ENCODE results near the gene CIAO3. TPM values are rescaled to one million over a fixed set of nuclear protein-coding genes. Genes with fewer than 3 reads are reported as not detected.
A peak's percentile ranks its signal among the peaks of the same experiment; 100 is the strongest.
"Not testable (repeated sequence)": the region's sequence is repeated elsewhere in the genome, so short reads cannot be mapped to it uniquely, and the experiment has no call there.

The CIAO3 gene
- total and polyA plus RNA-seq, 7 donors = 12.3 to 43.0 (median 25.9) TPM

DNA sequence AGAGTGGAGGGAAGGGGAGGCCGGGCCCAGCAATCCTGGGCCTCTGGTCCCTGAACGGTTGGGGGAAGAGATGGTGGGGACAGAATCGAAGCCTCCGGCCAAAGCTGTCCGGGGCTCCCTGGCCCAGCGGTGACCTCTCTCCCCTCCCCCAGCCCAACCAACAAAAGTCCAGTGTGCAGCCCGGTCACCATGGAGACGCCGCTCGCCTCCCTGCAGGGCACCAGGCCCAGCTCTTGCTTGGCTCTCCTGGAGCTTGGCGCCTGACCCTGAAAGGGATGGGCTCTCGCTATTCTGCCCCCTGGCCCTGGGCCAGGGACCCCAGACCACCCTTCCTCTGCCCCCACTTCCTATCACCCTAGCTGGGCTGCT, 24.6 kb downstream of the CIAO3 start:
- no peak for ATAC-seq
- no peak overlapping the region for H3K27ac ChIP-seq
- WGBS, 3 donors = 10 to 36% (median 17%) methylated on average over 2 to 12 of the region's 12 CpGs
- H3K36me3 ChIP-seq (ENCODE audit: insufficient read depth in 1 of 2, low read depth in 1 of 2) = no peaks in the 10 kb centered on the region
- intact Hi-C loops (cut with DNase I) = no loop called here
- TF ChIP-seq, protein P1, sequence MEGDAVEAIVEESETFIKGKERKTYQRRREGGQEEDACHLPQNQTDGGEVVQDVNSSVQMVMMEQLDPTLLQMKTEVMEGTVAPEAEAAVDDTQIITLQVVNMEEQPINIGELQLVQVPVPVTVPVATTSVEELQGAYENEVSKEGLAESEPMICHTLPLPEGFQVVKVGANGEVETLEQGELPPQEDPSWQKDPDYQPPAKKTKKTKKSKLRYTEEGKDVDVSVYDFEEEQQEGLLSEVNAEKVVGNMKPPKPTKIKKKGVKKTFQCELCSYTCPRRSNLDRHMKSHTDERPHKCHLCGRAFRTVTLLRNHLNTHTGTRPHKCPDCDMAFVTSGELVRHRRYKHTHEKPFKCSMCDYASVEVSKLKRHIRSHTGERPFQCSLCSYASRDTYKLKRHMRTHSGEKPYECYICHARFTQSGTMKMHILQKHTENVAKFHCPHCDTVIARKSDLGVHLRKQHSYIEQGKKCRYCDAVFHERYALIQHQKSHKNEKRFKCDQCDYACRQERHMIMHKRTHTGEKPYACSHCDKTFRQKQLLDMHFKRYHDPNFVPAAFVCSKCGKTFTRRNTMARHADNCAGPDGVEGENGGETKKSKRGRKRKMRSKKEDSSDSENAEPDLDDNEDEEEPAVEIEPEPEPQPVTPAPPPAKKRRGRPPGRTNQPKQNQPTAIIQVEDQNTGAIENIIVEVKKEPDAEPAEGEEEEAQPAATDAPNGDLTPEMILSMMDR (IDR thresholded peaks at IDR 0.05) = no peak
- peak overlapping the region; percentile 74 for H3K4me3 ChIP-seq
- no peaks in the 10 kb centered on the region for H3K9me3 ChIP-seq
- no peak for DNase-seq
- peaks cover 18% of the 10 kb centered on the region for H3K4me1 ChIP-seq
- peaks cover 0 to 4% (median 2%) of the 10 kb centered on the region in 3 donors for H3K27me3 ChIP-seq (ENCODE audit: insufficient read depth in 3 of 3, low read length in 2 of 3)

DNA sequence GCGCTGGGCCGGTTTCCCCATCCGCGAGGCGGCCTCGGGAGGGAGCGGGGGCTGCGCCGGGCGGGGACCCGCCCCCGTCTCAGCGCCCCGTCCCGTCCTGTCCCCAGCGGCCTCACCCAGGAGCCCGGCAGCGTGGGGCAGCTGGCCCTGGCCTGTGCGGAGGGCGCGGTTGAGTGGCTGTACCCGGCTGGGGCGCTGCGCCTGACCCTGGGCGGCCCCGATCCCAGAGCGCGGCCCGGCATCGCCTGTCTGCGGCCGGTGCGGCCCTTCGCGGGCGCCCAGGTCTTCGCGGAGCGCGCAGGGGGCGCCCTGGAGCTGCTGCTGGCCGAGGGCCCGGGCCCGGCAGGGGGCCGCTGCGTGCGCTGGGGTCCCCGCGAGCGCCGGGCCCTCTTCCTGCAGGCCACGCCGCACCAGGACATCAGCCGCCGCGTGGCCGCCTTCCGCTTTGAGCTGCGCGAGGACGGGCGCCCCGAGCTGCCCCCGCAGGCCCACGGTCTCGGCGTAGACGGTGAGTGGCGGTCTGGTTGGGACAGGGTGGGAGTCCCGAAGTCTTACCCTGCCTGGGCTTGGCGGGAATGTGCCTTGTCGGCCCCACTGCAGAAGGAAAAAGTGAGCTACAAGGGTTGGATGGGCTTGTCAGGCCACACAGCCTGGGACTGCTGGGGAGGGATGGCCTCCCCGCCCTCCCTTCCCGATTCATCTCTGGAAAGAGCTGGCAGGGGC, 25.2 kb downstream of the CIAO3 start:
- intact Hi-C loops (cut with DNase I) = no loop called here
- 0 to 2% (median 1%) methylated on average over 58 to 74 of the region's 74 CpGs for WGBS, 3 donors
- TF ChIP-seq, protein P1 (IDR thresholded peaks at IDR 0.05) = no peak
- Histone ChIP-seq H3K4me1 (peaks cover 18% of the 10 kb centered on the region), H3K27ac (no peak overlapping the region), H3K36me3 (ENCODE audit: insufficient read depth in 1 of 2, low read depth in 1 of 2) (no peaks in the 10 kb centered on the region), H3K4me3 (peak overlapping the region; percentile 74), H3K27me3 (ENCODE audit: insufficient read depth in 3 of 3, low read length in 2 of 3) (peaks cover 0 to 10% (median 3%) of the 10 kb centered on the region in 3 donors), H3K9me3 (no peaks in the 10 kb centered on the region)
- ATAC-seq = no peak
- DNase-seq = no peak

DNA sequence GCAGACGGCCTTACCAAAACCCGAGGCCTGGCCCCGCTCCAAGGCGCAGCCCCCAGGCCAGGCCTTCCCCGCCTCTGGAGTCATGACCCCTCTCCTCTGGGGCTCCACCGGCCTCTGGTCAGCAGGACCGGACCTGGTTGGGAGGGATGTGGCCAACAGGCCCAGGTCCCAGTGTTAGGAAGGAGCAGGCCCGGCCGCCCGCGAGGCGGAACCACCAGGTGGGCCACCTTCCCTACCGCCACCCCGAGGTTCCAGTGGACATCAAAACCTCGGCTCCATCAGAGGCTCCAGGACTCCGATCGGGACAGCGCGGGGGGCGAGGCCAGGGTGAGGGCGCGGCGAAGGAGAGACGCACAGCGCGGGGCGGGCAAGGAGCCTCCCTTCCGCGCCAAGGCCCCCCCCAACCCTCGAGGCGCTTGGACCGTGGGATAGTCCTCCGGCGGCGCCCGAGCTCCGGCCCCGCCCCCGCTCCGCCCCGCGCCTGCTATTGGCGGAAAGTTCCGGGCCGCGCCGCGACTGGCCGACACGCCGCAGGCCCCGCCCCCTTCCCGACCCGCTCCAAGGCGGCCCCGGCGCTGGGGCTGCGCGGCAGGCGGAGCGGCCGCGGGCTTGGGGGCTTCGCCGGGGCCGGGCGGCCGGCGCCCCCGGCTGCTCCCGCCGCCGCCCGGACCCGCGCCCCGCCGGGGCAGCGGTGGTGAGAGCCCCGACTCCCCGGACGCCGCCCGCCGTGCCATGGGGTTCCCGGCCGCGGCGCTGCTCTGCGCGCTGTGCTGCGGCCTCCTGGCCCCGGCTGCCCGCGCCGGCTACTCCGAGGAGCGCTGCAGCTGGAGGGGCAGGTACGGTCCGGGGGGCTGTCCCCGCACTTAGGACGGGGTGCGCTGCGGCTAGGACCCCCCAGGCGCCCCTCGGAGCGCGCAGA, 26.0 kb downstream of the CIAO3 start, which contains the start of gene METRN:
Gene METRN, plus strand, starts transcription at position 561 of the 919 bp plus-strand sequence. Its CDS starts 172 bp downstream, at position 733.
- TF ChIP-seq, protein P1 (IDR thresholded peaks at IDR 0.05) = no peak
- Histone ChIP-seq H3K4me1 (peaks cover 12% of the 10 kb centered on the region), H3K36me3 (ENCODE audit: insufficient read depth in 1 of 2, low read depth in 1 of 2) (no peaks in the 10 kb centered on the region), H3K27me3 (ENCODE audit: insufficient read depth in 3 of 3, low read length in 2 of 3) (peaks cover 0 to 18% (median 9%) of the 10 kb centered on the region in 3 donors), H3K9me3 (no peaks in the 10 kb centered on the region), H3K27ac (no peak within 1 kb of the TSS), H3K4me3 (peak within 1 kb of the TSS; percentile 74)
- ATAC-seq (peak; percentile 90 to 91 (median 90)), DNase-seq (peak; percentile 95 to 96)
- intact Hi-C loops (cut with DNase I) = loop anchor here in 1 of 2 donors (5.0 kb wide), 2 partner anchors 72 to 342 kb away; partner anchors contain the start of genes CHTF18 and RPUSD1
- 4 to 15% (median 7%) methylated on average over 23 to 108 of the region's 108 CpGs for WGBS, 3 donors

DNA sequence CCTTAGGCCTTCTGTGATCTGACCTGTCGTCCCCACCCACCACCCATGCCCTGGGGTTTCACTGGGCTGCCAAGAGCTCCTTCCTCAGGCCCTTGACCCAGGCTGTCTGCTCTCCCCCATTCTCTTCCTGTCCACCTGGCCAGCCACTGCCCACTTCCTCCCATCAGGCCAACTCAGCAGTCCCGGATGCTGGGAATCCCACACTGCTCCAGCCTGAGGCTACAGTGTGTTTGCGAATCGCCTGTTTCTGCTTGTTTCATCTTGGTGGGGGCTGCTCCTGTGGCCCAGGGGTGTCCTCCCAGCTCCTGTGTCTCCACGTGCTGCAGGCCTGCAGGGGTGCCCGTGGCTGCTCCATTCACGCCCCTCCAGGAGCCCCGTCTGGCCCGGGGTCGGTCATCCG, 26.7 kb downstream of the CIAO3 start:
- Histone ChIP-seq H3K9me3 (no peaks in the 10 kb centered on the region), H3K27ac (no peak overlapping the region), H3K27me3 (ENCODE audit: insufficient read depth in 3 of 3, low read length in 2 of 3) (peaks cover 0 to 24% (median 9%) of the 10 kb centered on the region in 3 donors), H3K36me3 (ENCODE audit: insufficient read depth in 1 of 2, low read depth in 1 of 2) (no peaks in the 10 kb centered on the region), H3K4me3 (no peak overlapping the region), H3K4me1 (peaks cover 10% of the 10 kb centered on the region)
- ATAC-seq (no peak), DNase-seq (no peak)
- 74 to 77% (median 76%) methylated on average over 8 to 11 of the region's 11 CpGs for WGBS, 3 donors
- TF ChIP-seq, protein P1 (IDR thresholded peaks at IDR 0.05) = no peak
- intact Hi-C loops (cut with DNase I) = loop anchor here in 1 of 2 donors (5.0 kb wide), 2 partner anchors 73 to 343 kb away; partner anchors contain the start of genes CHTF18 and RPUSD1

- H3K9me3 ChIP-seq; H3K36me3 ChIP-seq (ENCODE audit: insufficient read depth in 1 of 2, low read depth in 1 of 2); H3K27ac ChIP-seq; ATAC-seq; H3K4me3 ChIP-seq; DNase-seq: not testable (repeated sequence)
- WGBS, 3 donors = 41 to 54% (median 41%) methylated on average over 13 of the region's 13 CpGs
- intact Hi-C loops (cut with DNase I) = loop anchor here in 1 of 2 donors (5.0 kb wide), 2 partner anchors 75 to 345 kb away; partner anchors contain the start of genes CHTF18 and RPUSD1
- H3K27me3 ChIP-seq (ENCODE audit: insufficient read depth in 3 of 3, low read length in 2 of 3) = peaks cover 0 to 37% (median 17%) of the 10 kb centered on the region in 3 donors
- H3K4me1 ChIP-seq = peaks cover 10% of the 10 kb centered on the region
Observed at GRCh38 chr16:712740-713250, 28.0 kb downstream of the CIAO3 start.
